Umbilical cord (tissue), 2 donors: ENCODE results near the gene CFAP65. TPM values are rescaled to one million over a fixed set of nuclear protein-coding genes. Genes with fewer than 3 reads are reported as not detected.
A peak's percentile ranks its signal among the peaks of the same experiment; 100 is the strongest.

Source experiments
- DNase-seq: peaks from one replicate; pipeline ENCODE4 v3.0.0-alpha.2; 2015; ENCODE audit warnings: low spot score
- total RNA-seq: library from RNA; depleted of rRNA; stranded (reverse); fragments of >200 nt; gene quantifications from one replicate; pipeline ENCODE4 v1.2.3, GENCODE V29; 2014; ENCODE audit warnings: low replicate concordance; ENCODE audit not compliant: insufficient read depth

Gene CFAP65, protein sequence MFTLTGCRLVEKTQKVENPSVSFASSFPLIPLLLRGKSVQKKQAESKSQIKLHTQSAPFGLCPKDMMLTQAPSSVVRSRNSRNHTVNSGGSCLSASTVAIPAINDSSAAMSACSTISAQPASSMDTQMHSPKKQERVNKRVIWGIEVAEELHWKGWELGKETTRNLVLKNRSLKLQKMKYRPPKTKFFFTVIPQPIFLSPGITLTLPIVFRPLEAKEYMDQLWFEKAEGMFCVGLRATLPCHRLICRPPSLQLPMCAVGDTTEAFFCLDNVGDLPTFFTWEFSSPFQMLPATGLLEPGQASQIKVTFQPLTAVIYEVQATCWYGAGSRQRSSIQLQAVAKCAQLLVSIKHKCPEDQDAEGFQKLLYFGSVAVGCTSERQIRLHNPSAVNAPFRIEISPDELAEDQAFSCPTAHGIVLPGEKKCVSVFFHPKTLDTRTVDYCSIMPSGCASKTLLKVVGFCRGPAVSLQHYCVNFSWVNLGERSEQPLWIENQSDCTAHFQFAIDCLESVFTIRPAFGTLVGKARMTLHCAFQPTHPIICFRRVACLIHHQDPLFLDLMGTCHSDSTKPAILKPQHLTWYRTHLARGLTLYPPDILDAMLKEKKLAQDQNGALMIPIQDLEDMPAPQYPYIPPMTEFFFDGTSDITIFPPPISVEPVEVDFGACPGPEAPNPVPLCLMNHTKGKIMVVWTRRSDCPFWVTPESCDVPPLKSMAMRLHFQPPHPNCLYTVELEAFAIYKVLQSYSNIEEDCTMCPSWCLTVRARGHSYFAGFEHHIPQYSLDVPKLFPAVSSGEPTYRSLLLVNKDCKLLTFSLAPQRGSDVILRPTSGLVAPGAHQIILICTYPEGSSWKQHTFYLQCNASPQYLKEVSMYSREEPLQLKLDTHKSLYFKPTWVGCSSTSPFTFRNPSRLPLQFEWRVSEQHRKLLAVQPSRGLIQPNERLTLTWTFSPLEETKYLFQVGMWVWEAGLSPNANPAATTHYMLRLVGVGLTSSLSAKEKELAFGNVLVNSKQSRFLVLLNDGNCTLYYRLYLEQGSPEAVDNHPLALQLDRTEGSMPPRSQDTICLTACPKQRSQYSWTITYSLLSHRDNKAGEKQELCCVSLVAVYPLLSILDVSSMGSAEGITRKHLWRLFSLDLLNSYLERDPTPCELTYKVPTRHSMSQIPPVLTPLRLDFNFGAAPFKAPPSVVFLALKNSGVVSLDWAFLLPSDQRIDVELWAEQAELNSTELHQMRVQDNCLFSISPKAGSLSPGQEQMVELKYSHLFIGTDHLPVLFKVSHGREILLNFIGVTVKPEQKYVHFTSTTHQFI (N-terminal part only)
- total RNA-seq, result 2.9 TPM

- DNase-seq, result no peak
Observed at GRCh38 chr2:219041252-219041651, at the start of gene CFAP65. Gene CFAP65 (minus strand): TSS chr2:219041516. CDS start chr2:219039048, 2,468 bp downstream.

DNA sequence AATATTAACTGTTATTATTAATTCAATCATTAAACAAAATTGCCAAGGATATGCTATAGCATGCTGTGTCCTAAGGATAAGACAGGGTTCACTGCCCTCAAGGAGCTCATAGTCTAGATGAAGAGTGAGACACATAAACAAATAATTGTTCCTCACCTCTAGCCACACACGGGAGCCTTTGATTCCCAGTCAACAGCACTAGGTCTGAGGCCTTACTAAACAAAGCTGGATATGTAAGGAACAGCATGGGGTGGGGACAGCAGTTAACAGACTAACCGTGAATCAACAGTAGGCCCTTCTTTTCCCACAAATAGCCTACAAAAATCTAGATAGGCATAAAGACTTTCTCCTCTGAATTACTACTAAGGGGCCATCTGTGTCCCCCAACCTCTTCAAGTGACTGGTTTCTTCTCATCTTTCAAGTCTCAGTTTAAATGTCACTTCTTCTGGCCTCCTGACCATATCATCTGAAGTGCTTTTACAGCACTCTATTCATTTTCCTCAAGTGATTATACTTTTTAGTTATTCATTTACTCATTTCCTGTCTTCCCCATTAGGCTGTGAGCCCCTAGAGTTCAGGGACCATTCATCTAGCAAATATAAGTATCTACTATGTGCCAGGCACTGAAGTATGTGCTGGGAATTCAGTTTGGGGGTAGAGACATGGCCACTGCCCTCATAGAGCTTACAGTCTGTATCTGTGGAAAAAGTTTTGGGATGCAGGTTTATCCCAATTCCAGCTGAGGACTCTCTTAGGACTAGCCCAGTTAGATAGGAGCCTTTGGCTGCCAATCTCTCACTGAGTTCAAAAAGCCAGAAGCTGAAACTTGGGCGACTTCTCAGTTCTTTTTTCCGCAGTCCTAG lies 49.4 kb upstream of the CFAP65 start:
- DNase-seq, result no peak

- no peak for DNase-seq
Observed at GRCh38 chr2:219089330-219089729, 48.0 kb upstream of the CFAP65 start.

DNA sequence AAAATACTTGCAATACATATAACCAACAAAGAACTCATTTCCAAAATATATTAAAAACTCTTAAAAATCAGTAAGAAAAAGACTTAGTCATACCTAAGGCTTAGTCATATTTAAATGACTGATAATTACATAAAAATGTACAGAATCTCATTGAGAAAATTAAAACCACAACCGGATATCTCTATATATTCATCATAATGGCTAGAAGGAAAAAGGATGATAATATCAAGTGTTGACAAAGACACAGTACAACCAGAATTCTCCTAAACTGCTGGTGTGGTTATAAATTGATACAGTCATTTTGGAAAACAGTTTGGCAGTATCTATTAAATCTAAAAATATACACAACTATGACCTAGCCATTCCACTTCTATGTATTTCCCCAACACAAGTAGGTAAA lies 46.5 kb upstream of the CFAP65 start:
- DNase-seq, result no peak

DNA sequence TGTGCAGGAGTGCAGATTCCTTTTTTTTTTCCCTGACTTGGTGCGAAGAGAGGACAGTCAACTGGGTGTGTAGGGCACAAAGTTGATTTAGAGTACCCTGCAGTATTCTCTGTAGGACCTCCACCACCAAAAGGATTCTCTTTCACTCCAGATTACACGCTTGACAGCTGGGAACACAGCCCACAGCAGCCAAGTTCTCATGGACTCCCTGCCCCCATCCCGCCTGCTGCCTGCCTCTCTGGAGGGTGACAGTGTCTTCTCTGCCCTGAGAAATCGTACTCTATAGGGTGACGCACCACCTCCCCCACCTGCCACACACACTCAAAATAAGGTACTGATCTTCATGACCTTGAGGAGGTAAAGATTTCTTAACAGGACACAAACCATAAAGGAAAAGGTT lies 46.0 kb upstream of the CFAP65 start:
- DNase-seq, result no peak

DNA sequence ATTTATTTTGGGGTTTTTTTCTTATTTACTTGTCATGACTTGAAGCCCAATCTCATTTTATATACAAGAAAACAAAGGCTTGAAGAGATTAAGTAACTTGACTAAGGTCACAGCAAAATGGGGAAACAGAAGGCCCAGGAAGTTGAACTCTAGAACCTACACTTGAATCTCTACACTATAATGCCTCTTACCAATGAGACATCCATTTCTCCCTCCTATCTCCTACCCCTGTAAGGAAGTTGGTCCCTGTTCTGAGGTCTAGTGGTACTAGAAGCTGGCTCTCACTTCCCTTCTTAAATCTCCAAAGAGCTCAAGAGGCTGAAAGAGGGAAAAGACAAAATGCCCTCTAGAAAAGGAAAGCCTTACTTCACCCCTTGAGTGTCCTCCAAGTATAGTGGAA lies 44.9 kb upstream of the CFAP65 start:
- DNase-seq, result no peak

DNA sequence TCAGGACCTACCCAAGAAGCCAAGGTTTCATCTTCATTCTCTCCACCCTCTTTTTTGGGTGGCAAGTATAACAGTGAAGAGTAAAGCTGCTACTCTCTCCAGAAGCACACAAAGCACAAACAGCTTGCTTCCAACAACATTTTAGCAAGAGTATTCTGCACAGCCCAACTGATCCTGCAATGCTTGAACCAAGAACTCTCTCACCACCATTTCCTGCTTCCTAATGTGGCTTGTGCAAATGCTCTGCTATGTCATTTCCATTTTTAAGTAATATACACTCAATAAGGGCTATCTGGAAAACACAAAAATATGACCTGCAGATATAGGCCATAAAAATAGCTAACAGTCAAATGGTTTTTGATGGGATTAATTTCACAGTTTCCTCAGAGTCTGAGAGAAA lies 43.5 kb upstream of the CFAP65 start:
- DNase-seq, result no peak

DNA sequence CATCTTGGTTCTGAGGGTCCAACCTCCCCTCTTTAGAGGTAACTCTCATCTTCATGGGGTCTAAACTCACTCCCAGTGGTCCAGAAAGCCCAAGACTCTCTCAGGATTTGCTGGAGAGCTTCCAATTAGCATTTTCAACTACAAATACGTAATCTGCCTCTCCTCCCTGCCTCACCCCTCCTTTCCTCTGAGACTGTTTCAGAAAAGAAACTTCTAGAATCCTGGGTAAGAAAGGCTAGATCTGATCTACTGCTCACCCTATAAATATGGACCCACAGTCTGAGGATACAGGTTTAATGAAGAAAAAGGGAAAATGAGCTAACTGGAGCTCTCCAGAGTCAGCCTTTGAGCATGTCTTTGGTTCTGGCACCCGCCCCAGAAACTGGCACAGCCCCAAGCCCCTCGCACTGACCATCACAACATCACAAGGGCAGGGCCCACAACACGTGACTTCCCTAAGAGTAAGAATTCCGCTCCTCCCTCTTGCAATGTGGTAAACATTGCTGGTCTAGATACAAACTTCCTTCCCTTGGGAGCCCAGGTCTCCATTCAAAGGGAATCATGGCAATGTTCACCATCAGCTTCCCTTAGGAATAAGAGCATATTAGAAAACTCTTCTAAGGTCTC lies 41.1 kb upstream of the CFAP65 start:
- DNase-seq, result no peak

DNA sequence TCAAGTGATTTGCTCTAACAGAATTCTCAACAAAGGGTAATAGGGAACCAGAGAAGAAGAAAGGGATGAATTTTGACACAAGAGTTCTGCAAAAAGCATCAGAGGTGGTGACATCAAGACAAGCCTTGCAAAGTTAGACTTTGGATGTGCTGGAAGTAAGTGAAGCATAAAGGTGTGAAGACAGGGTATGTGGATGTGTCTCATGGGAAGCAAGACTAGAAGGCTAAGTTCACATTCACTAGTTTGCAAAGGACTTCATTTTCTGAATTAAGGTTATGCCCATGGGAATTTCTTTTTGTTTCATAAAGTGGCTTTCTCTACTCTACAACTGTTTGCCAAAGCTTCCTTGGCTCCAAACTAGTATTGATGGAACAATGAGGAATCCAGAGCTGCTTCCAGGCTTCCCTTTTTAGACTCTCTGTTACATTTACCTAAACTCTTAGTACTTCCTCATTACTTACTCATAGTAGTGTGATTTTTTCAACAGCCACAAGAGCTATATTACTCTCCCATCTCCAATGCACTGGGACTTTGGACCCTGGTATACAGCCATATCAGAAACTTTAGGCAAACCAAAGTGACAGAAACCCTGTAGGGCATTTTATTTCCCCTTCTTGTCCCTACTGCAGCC lies 40.5 kb upstream of the CFAP65 start:
- DNase-seq, result no peak

DNA sequence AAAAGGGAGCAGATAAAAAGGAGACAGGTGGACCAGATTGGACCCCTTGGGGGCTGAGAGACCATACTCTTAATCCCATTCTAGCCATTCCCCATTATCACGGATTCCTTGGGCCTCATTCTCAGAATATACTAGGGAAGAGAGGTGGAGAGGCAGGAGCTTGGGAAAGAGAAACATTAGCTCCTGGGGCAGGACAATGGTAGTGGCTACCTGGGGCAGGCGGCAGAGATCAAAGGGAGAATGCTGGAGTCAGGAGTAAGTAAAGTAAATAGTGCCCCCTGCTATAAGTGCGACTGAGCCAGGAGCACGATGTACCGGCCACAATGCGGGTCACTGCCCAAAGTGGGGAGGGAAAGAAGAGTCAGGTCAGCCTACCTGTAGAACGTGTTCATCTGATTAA lies 39.8 kb upstream of the CFAP65 start:
- no peak for DNase-seq

DNA sequence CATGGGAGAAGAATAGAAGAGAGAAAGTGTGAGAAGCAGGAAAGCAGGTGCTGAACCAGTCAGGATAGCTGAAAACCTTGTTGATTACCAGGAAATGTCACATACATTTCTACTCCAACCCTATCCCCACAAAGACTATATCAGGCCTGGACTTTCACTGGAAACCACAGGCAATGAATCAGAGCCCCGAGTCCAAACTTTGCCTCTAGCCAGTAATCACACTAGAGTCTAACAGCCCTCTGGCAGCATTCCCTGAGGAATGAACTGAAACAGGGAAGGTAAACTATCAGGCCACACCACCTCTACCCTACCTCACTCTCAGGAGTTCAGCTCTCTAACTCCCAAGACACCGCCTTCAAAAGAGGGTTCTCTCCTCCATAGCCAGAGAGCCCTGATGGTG lies 38.1 kb upstream of the CFAP65 start:
- no peak for DNase-seq

DNA sequence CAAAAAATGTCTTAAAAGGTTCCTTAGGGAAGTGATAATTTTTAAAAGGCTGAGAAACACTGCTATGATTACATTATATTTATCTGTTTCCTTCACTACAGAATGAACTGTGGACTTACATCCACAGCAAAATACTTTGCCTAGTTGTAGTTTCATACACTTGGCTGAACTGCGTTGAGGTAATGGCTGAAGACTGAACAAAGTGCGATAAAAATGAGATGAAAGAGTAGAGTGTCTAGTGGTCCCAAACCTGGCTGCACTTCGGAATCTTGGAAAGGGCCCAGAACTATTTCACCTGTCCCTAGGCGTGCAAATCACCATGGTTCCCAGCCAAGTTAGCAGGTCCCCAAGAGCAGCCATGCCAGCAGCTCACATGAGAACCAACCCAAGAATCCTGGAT lies 37.6 kb upstream of the CFAP65 start:
- no peak for DNase-seq

- no peak for DNase-seq
Observed at GRCh38 chr2:219078126-219078525, 36.8 kb upstream of the CFAP65 start.

DNA sequence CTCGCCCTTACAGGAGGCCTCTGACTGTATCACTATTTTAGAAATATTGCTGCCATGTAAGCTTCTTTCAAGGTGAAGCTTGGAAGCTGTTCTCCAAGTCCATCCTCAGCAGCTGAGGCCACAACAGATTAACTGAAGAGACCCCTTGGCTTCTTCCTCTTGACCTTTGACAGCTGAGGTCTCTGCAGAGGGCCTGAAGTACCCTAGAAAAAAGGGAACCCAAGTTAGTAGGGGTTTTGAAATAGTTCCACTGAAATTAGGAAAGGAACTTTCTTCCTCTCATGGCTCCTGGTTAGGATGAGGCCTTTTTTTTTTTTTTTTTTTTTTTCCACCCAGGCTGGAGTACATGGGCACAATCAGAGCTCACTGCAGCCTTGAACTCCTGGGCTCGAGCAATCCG lies 34.9 kb upstream of the CFAP65 start:
- no peak for DNase-seq

DNA sequence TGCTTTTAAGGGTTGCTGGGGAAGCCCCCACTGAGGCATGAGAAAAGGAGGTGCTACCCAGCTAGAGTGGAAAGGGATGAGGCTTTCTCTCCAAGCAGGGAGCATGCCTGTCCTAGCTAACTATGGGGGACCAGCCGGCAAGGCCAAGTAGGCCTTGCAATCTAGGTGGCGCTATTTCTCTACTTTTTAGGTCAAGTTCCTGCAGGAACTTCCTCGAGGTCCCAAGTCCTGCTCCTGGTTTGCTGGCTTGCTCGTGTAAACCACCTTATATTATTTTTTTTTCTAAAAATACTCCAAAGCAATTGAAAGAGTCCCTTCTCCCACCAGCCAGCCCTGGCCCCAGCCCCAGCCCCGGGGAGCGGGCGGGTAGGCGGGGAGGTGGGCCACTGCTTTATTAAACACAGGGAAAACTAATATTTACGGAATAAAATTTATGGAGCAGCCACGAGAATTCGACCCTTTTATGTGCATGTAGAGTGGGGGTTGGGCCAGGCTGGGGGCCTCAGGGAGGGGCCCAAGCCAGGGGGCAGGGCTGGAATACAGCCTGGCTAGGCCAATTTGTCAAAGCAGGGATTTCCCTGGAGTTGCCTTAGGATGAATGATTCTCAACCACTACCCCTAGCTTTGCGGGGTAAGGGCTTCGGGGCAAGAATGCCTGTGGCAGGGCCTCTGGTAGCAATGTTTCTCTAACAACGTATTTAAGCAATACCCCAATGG lies 32.3 kb upstream of the CFAP65 start:
- peak; percentile 70 for DNase-seq

DNA sequence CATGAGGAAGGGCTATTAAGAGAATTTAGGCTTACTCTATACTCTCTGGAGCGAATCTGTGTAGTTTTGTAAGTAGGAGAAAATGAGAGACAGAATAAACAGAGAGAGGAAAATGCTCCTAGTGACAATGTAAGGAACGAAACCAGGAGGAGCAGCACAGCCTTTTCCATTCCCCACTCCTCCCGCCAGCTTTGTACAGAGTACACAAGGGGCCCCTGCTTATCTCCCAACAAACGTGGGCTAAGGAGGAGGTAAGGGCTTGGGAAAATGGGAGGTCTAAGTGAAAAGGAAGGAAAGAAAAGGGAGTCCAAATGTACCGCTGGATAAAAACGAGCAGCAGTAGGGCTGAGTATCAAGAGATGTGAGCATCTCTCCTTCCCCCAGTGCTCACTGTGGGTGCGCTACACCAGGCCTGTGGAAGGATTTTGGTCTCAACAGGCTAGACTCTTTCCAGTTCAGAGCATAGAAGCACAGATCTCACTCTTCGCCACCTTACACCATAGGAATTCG lies 31.5 kb upstream of the CFAP65 start:
- DNase-seq, result no peak

DNA sequence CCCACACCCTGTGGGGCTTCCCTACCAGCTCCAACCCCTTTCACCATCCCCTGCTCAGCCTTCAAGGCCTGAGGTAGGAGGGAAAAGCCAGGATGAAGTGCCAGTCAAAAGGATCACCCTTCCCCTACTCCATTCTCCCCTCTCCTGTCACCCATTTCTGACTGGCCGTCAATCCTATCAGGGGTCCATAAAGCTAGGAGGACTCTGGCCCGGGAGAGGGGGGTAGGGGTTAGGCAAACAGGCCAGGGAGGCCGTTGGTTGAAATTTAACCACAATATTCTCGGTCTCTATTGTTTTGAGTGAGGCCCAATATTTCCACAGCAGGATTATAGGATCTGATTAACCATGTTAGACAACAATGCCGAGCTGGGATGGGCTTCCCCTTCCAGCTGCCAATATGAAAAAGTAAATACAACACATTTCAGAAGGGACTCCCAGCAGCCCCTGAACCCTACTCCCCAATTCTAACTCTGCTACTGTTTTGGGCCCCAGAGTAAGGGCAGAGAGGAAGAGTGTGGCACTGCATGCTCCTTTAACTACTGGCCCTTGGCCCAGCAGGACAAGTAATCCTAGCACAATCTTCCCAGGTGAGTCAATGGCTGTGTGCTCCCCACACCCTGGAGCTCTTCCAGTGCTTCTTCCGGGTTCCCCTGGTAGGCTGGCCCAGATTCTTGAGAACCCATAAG lies 30.0 kb upstream of the CFAP65 start:
- no peak for DNase-seq

- DNase-seq, result no peak
Observed at GRCh38 chr2:219065484-219065883, 24.2 kb upstream of the CFAP65 start.
